ENCODE measurements around the gene RARRES2.

RARRES2 gene

GRCh38 chr7:150322833-150323681 is 18.4 kb downstream of the RARRES2 start, which contains the start of the genes ACTR3C and LRRC61:
TSS of gene ACTR3C (minus strand) at chr7:150323545. CDS start at chr7:150295296, 28,249 bp downstream.
TSS of gene LRRC61 (plus strand) at chr7:150323355. CDS start at chr7:150336862, 13,507 bp downstream.
- Histone ChIP-seq H3K27ac (replicated peaks) (no peak within 1 kb of the TSS), H3K4me3 (replicated peaks; ENCODE audit: insufficient read depth, low read length) (no peak within 1 kb of the TSS), H3K27me3 (ENCODE audit: insufficient read depth, poor library complexity, severe bottlenecking) (no peaks in the 10 kb centered on the region)
- no peak for DNase-seq (ENCODE audit: low read depth in 1 of 2, low spot score in 1 of 2)
- TF ChIP-seq CTCF (IDR thresholded peaks at IDR 0.05; ENCODE audit: insufficient read depth, low read length) (no peak), REST (IDR thresholded peaks at IDR 0.05; ENCODE audit: insufficient replicate concordance, low read depth) (no peak), GABPA (IDR thresholded peaks at IDR 0.05; ENCODE audit: low read depth) (no peak), SPI1 (IDR thresholded peaks at IDR 0.05; ENCODE audit: borderline replicate concordance, low read depth) (no peak), POLR2AphosphoS5 (IDR thresholded peaks at IDR 0.05; ENCODE audit: low read depth) (no peak)

GRCh38 chr7:150322114-150322832 is 19.2 kb downstream of the RARRES2 start:
- no peaks in the 10 kb centered on the region for H3K27me3 ChIP-seq (ENCODE audit: insufficient read depth, poor library complexity, severe bottlenecking)
- TF ChIP-seq GABPA (IDR thresholded peaks at IDR 0.05; ENCODE audit: low read depth), result no peak
- TF ChIP-seq POLR2AphosphoS5 (IDR thresholded peaks at IDR 0.05; ENCODE audit: low read depth), result no peak
- TF ChIP-seq REST (IDR thresholded peaks at IDR 0.05; ENCODE audit: insufficient replicate concordance, low read depth), result no peak
- TF ChIP-seq SPI1 (IDR thresholded peaks at IDR 0.05; ENCODE audit: borderline replicate concordance, low read depth), result no peak
- no peak for TF ChIP-seq CTCF (IDR thresholded peaks at IDR 0.05; ENCODE audit: insufficient read depth, low read length)
- no peak overlapping the region for H3K27ac ChIP-seq (replicated peaks)
- no peak for DNase-seq (ENCODE audit: low read depth in 1 of 2, low spot score in 1 of 2)
- no peak overlapping the region for H3K4me3 ChIP-seq (replicated peaks; ENCODE audit: insufficient read depth, low read length)

- TF ChIP-seq CTCF (IDR thresholded peaks at IDR 0.05; ENCODE audit: insufficient read depth, low read length) (no peak), REST (IDR thresholded peaks at IDR 0.05; ENCODE audit: insufficient replicate concordance, low read depth) (no peak), GABPA (IDR thresholded peaks at IDR 0.05; ENCODE audit: low read depth) (no peak), POLR2AphosphoS5 (IDR thresholded peaks at IDR 0.05; ENCODE audit: low read depth) (no peak), SPI1 (IDR thresholded peaks at IDR 0.05; ENCODE audit: borderline replicate concordance, low read depth) (no peak)
- Histone ChIP-seq H3K4me3 (replicated peaks; ENCODE audit: insufficient read depth, low read length) (no peak overlapping the region), H3K27ac (replicated peaks) (no peak overlapping the region), H3K27me3 (ENCODE audit: insufficient read depth, poor library complexity, severe bottlenecking) (no peaks in the 10 kb centered on the region)
- DNase-seq (ENCODE audit: low read depth in 1 of 2, low spot score in 1 of 2), result no peak
Observed at GRCh38 chr7:150321788-150322113, 19.7 kb downstream of the RARRES2 start.

All from HL-60 (cell line).